Upper lobe of right lung (tissue), 1 donor: ENCODE data around the gene KNDC1. TPM values are rescaled to one million over a fixed set of nuclear protein-coding genes. Genes with fewer than 3 reads are reported as not detected.

ENCODE experiments used
- ATAC-seq: fragments of 200-7000 bp; cut with Tn5 transposase; one replicate; pipeline ENCODE4 v1.9.1; 2020; ENCODE audit warnings: mild to moderate bottlenecking, moderate library complexity
- DNase-seq: peaks from one replicate; pipeline ENCODE4 v3.0.0-alpha.2; 2020
- H3K27ac ChIP-seq: fragments of 200-600 bp; one replicate; pipeline ENCODE4 v1.8.0; 2022
- H3K27me3 ChIP-seq: fragments of 200-600 bp; one replicate; pipeline ENCODE4 v1.8.0; 2022; ENCODE audit warnings: mild to moderate bottlenecking
- H3K36me3 ChIP-seq: fragments of 200-600 bp; one replicate; pipeline ENCODE4 v1.8.0; 2022
- H3K4me1 ChIP-seq: fragments of 200-600 bp; one replicate; pipeline ENCODE4 v1.8.0; 2022
- H3K4me3 ChIP-seq: fragments of 200-600 bp; one replicate; pipeline ENCODE4 v1.8.0; 2022; ENCODE audit warnings: mild to moderate bottlenecking
- H3K9me3 ChIP-seq: fragments of 200-600 bp; one replicate; pipeline ENCODE4 v1.8.0; 2022
- CTCF ChIP-seq: fragments of 200-600 bp; IDR thresholded peaks from one replicate; pipeline ENCODE4 v1.8.0; 2022; ENCODE audit warnings: antibody characterized with exemption
- intact Hi-C: fragments of 100-400 bp; cut with DNase I; formaldehyde crosslinking; loops from one replicate; pipeline ENCODE4 v1.11.0; 2022
- total RNA-seq: library from RNA; stranded (reverse); fragmentation: NEBNext Ultra II Directional; extraction: Animal tissue kit (Norgen Biotek cat#: 25700); gene quantifications from one replicate; pipeline ENCODE4 v1.2.1, GENCODE V29; 2021
- donor health status: DM: no; HTN: yes; CAD: no; lungs with severe emphysema.

Gene KNDC1
- total RNA-seq, 1 donor from 2014 or later = 14.3 TPM

DNA sequence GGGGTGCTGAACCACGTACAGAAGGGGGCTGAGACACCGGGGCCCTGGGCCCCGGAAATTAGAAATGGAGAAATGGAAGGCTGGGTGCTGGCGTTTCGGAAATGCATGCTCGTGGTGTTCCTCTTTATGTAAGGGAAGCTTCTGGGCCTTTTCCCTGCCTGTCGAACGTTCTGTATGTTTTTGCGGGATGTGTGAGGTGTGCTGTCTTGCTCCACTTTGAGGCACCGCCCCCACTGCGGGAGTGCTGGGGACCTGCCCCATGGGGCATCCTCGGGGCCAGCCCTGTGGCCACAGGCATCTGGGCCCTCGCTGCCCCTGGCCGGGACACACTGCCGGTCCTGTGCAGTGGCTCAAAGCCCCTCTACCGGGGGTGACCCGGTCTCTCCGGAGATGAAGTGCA is 75.9 kb downstream of the KNDC1 start:
- ATAC-seq (peak; percentile 25), DNase-seq (no peak)
- TF ChIP-seq CTCF = no peak
- H3K9me3 ChIP-seq = no peaks in the 10 kb centered on the region
- H3K27ac ChIP-seq = peak overlapping the region; percentile 63
- peaks cover 78% of the 10 kb centered on the region for H3K27me3 ChIP-seq
- peaks cover 15% of the 10 kb centered on the region for H3K4me1 ChIP-seq
- H3K36me3 ChIP-seq = no peaks in the 10 kb centered on the region
- intact Hi-C loops = no loop called here
- H3K4me3 ChIP-seq = peak overlapping the region; percentile 25

DNA sequence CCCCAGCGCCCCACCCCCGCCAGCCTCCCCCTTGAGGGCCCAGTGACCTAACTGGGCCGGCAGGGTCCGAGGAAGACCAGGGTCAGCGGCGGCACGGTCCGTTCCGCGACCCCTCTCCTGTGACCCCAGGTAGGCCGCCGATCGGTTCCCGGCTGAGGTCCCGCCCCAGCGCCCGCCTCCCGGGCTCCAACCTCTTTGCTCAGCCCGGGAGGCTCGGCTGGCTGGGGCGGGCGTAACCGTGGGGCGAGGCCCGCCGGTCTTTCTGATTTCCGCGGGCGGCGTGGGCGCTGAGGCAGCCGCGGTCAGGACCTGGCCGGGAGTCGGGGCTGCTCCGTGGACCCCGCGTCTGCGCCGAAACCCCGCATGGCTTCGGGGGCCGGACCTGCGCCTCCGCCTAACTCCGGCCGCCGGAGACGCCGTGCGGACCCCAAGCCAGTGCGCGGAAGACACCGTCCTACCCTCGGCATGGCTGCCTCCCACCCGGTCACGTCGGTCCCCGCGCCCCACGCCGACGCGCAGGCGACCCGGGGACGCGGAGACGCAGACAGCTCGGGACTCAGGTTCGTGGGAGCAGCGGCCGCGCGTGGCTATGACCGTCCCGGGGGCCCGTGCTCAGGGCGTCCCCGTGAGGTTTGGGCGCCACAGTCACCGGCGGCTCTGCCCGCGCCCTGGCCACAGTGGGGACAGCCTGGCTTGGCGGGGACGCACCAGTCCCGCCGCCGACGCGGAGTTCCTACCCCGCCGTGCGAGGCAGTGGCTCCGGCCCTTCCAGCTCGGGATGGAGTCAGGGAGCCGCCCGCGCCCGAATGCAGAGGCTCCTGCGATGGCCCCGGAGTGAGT is 76.6 kb downstream of the KNDC1 start:
- peaks cover 20% of the 10 kb centered on the region for H3K4me1 ChIP-seq
- peak overlapping the region; percentile 25 for H3K4me3 ChIP-seq
- H3K36me3 ChIP-seq = no peaks in the 10 kb centered on the region
- DNase-seq (no peak), ATAC-seq (peak; percentile 21)
- H3K9me3 ChIP-seq = no peaks in the 10 kb centered on the region
- intact Hi-C loops = no loop called here
- no peak for TF ChIP-seq CTCF
- H3K27ac ChIP-seq = peak overlapping the region; percentile 63
- H3K27me3 ChIP-seq = peaks cover 80% of the 10 kb centered on the region

GRCh38 chr10:133237241-133237587 is 77.2 kb downstream of the KNDC1 start:
- H3K36me3 ChIP-seq = no peaks in the 10 kb centered on the region
- H3K4me1 ChIP-seq = peaks cover 20% of the 10 kb centered on the region
- H3K27me3 ChIP-seq = peaks cover 79% of the 10 kb centered on the region
- no peak for DNase-seq
- H3K27ac ChIP-seq = no peak overlapping the region
- no peak overlapping the region for H3K4me3 ChIP-seq
- TF ChIP-seq CTCF = no peak
- peak; percentile 2 for ATAC-seq
- no peaks in the 10 kb centered on the region for H3K9me3 ChIP-seq
- intact Hi-C loops = no loop called here

- Histone ChIP-seq H3K9me3 (no peaks in the 10 kb centered on the region), H3K27me3 (peaks cover 73% of the 10 kb centered on the region), H3K4me1 (peaks cover 20% of the 10 kb centered on the region), H3K36me3 (no peaks in the 10 kb centered on the region), H3K4me3 (peak within 1 kb of the TSS; percentile 25), H3K27ac (no peak within 1 kb of the TSS)
- ATAC-seq = no peak
- no peak for TF ChIP-seq CTCF
- intact Hi-C loops = no loop called here
- no peak for DNase-seq
These were observed 77.8 kb downstream of the KNDC1 start, which contains the start of gene VENTX for GRCh38 chr10:133237588-133238465. Gene VENTX (plus strand): TSS chr10:133237855. CDS start chr10:133237915, 60 bp downstream.

- Histone ChIP-seq H3K4me3 (no peak overlapping the region), H3K36me3 (no peaks in the 10 kb centered on the region), H3K27me3 (peaks cover 68% of the 10 kb centered on the region), H3K9me3 (no peaks in the 10 kb centered on the region), H3K27ac (no peak overlapping the region), H3K4me1 (peaks cover 20% of the 10 kb centered on the region)
- intact Hi-C loops = no loop called here
- ATAC-seq (no peak), DNase-seq (no peak)
- TF ChIP-seq CTCF = no peak
These were observed 78.4 kb downstream of the KNDC1 start for GRCh38 chr10:133238466-133238804.
